ENCODE measurements around the gene ANO3. TPM values are rescaled to one million over a fixed set of nuclear protein-coding genes. Genes with fewer than 3 reads are reported as not detected.

ANO3 gene
- total and polyA plus RNA-seq, 4 donors, result 0.02 to 0.63 (median 0.16) TPM

DNA sequence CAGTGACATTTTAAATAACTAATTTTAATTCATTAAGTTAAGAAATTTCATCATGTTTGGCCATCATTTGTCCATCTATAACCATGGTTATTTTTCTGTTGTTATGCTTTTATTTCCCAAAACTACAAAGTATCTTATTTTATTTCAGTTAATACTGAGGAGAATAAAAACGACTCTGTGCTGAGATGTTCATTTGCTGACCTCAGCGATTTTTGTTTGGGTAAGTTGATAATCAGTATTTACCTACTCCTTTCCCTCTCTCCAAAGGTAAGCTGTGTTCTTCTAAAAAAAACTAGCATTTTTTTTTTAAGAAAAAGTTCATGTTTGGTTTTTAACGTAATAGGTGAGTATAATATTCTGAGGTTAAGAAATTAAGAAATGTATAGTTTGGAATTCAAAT is 111.7 kb downstream of the ANO3 start:
- Histone ChIP-seq H3K9ac (ENCODE audit: insufficient read depth in 1 of 2, low read length in 2 of 2) (no peak overlapping the region), H3K36me3 (ENCODE audit: control insufficient read depth in 4 of 4, insufficient read depth in 4 of 4, low read length in 4 of 4) (no peaks in the 10 kb centered on the region), H3K9me3 (ENCODE audit: control insufficient read depth in 4 of 4, insufficient read depth in 3 of 4, low read length in 3 of 4) (no peaks in the 10 kb centered on the region), H3K4me1 (ENCODE audit: control insufficient read depth in 5 of 5, insufficient read depth in 5 of 5, low read length in 5 of 5) (no peaks in the 10 kb centered on the region), H3K27ac (ENCODE audit: low read depth in 1 of 2, low read length in 1 of 2) (no peak overlapping the region), H3K4me3 (no peak overlapping the region), H3K27me3 (ENCODE audit: control insufficient read depth in 3 of 3, insufficient read depth in 3 of 3, low read length in 2 of 3) (no peaks in the 10 kb centered on the region)
- WGBS, 2 donors, result 45 to 48% methylated on average over 3 of the region's 3 CpGs
- DNase-seq (no peak), ATAC-seq (ENCODE audit: insufficient read depth, low FRiP score) (no peak)
- TF ChIP-seq, protein P1, sequence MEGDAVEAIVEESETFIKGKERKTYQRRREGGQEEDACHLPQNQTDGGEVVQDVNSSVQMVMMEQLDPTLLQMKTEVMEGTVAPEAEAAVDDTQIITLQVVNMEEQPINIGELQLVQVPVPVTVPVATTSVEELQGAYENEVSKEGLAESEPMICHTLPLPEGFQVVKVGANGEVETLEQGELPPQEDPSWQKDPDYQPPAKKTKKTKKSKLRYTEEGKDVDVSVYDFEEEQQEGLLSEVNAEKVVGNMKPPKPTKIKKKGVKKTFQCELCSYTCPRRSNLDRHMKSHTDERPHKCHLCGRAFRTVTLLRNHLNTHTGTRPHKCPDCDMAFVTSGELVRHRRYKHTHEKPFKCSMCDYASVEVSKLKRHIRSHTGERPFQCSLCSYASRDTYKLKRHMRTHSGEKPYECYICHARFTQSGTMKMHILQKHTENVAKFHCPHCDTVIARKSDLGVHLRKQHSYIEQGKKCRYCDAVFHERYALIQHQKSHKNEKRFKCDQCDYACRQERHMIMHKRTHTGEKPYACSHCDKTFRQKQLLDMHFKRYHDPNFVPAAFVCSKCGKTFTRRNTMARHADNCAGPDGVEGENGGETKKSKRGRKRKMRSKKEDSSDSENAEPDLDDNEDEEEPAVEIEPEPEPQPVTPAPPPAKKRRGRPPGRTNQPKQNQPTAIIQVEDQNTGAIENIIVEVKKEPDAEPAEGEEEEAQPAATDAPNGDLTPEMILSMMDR (IDR thresholded peaks at IDR 0.05; ENCODE audit: control extremely low read depth, extremely low read depth), result no peak

DNA sequence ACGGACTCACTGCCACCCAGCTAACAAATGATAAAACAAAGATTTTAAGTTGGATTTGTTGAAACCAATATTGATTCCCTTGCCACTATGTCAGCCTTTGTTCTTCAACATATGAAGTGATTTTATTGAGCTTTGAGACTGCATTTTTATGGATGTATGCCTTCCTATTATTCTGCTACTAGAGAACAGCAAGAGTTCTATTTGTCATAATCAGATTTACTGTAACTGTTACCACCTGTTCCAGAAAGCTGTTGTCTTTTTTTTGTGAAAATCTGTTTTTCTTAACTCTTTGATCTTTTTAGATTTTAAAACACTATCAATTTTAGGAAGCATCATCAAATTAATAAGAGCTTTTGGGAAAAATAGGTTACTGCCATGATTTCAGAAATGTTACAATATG is 125.7 kb downstream of the ANO3 start:
- H3K27ac ChIP-seq (ENCODE audit: low read depth in 1 of 2, low read length in 1 of 2), result no peak overlapping the region
- no peaks in the 10 kb centered on the region for H3K9me3 ChIP-seq (ENCODE audit: control insufficient read depth in 4 of 4, insufficient read depth in 3 of 4, low read length in 3 of 4)
- H3K9ac ChIP-seq (ENCODE audit: insufficient read depth in 1 of 2, low read length in 2 of 2), result no peak overlapping the region
- H3K36me3 ChIP-seq (ENCODE audit: control insufficient read depth in 4 of 4, insufficient read depth in 4 of 4, low read length in 4 of 4), result no peaks in the 10 kb centered on the region
- H3K27me3 ChIP-seq (ENCODE audit: control insufficient read depth in 3 of 3, insufficient read depth in 3 of 3, low read length in 2 of 3), result no peaks in the 10 kb centered on the region
- no peak for DNase-seq
- no peak for ATAC-seq (ENCODE audit: insufficient read depth, low FRiP score)
- no peaks in the 10 kb centered on the region for H3K4me1 ChIP-seq (ENCODE audit: control insufficient read depth in 5 of 5, insufficient read depth in 5 of 5, low read length in 5 of 5)
- H3K4me3 ChIP-seq, result no peak overlapping the region
- TF ChIP-seq, protein P1 (IDR thresholded peaks at IDR 0.05; ENCODE audit: control extremely low read depth, extremely low read depth), result no peak
- 91 to 92% methylated on average over 1 of the region's 1 CpG for WGBS, 2 donors

- TF ChIP-seq, protein P1 (IDR thresholded peaks at IDR 0.05; ENCODE audit: control extremely low read depth, extremely low read depth), result no peak
- DNase-seq (no peak), ATAC-seq (ENCODE audit: insufficient read depth, low FRiP score) (no peak)
- Histone ChIP-seq H3K9ac (ENCODE audit: insufficient read depth in 1 of 2, low read length in 2 of 2) (no peak overlapping the region), H3K27ac (ENCODE audit: low read depth in 1 of 2, low read length in 1 of 2) (no peak overlapping the region), H3K27me3 (ENCODE audit: control insufficient read depth in 3 of 3, insufficient read depth in 3 of 3, low read length in 2 of 3) (no peaks in the 10 kb centered on the region), H3K4me3 (no peak overlapping the region), H3K4me1 (ENCODE audit: control insufficient read depth in 5 of 5, insufficient read depth in 5 of 5, low read length in 5 of 5) (no peaks in the 10 kb centered on the region), H3K9me3 (ENCODE audit: control insufficient read depth in 4 of 4, insufficient read depth in 3 of 4, low read length in 3 of 4) (no peaks in the 10 kb centered on the region), H3K36me3 (ENCODE audit: control insufficient read depth in 4 of 4, insufficient read depth in 4 of 4, low read length in 4 of 4) (no peaks in the 10 kb centered on the region)
Observed at GRCh38 chr11:26465274-26465673, 133.3 kb downstream of the ANO3 start.

GRCh38 chr11:26467506-26467905 is 135.6 kb downstream of the ANO3 start:
- H3K9ac ChIP-seq (ENCODE audit: insufficient read depth in 1 of 2, low read length in 2 of 2), result no peak overlapping the region

More at GRCh38 chr11:26467506-26467905, 135.6 kb downstream of the ANO3 start:
- DNase-seq, result no peak
- Histone ChIP-seq H3K27me3 (ENCODE audit: control insufficient read depth in 3 of 3, insufficient read depth in 3 of 3, low read length in 2 of 3) (no peaks in the 10 kb centered on the region), H3K27ac (ENCODE audit: low read depth in 1 of 2, low read length in 1 of 2) (no peak overlapping the region), H3K4me3 (no peak overlapping the region), H3K36me3 (ENCODE audit: control insufficient read depth in 4 of 4, insufficient read depth in 4 of 4, low read length in 4 of 4) (no peaks in the 10 kb centered on the region), H3K9me3 (ENCODE audit: control insufficient read depth in 4 of 4, insufficient read depth in 3 of 4, low read length in 3 of 4) (no peaks in the 10 kb centered on the region), H3K4me1 (ENCODE audit: control insufficient read depth in 5 of 5, insufficient read depth in 5 of 5, low read length in 5 of 5) (no peaks in the 10 kb centered on the region)
- 66 to 68% methylated on average over 1 of the region's 1 CpG for WGBS, 2 donors
- no peak for ATAC-seq (ENCODE audit: insufficient read depth, low FRiP score)
- TF ChIP-seq, protein P1 (IDR thresholded peaks at IDR 0.05; ENCODE audit: control extremely low read depth, extremely low read depth), result no peak

Measured in lung (tissue), 12 donors.